HCT116 (cell line): Measurements from ENCODE around the gene FHIT.

Experiments
- CEBPB ChIP-seq: IDR thresholded peaks from 2 replicates; pipeline ENCODE4 v1.6.1; 2012; ENCODE audit warnings: low read depth
- EGR1 ChIP-seq: IDR thresholded peaks from 2 replicates; pipeline ENCODE4 v1.6.1; 2012; ENCODE audit warnings: low read depth

GRCh38 chr3:60176614-60177013, 1074.6 kb downstream of the FHIT start:
- TF ChIP-seq CEBPB (no peak), EGR1 (no peak)
